HPDE6-E6E7 (cell line): ENCODE results near the gene EEIG1.

Experiments used
- DNase-seq: peaks from one replicate; pipeline ENCODE4 v3.0.0; 2011; ENCODE audit warnings: missing footprints; ENCODE audit errors: extremely low spot score

Gene EEIG1

GRCh38 chr9:127974769-127975261 lies 6.0 kb downstream of the EEIG1 start:
- no peak for DNase-seq

GRCh38 chr9:127974001-127974768 lies 6.6 kb downstream of the EEIG1 start:
- no peak for DNase-seq

DNA sequence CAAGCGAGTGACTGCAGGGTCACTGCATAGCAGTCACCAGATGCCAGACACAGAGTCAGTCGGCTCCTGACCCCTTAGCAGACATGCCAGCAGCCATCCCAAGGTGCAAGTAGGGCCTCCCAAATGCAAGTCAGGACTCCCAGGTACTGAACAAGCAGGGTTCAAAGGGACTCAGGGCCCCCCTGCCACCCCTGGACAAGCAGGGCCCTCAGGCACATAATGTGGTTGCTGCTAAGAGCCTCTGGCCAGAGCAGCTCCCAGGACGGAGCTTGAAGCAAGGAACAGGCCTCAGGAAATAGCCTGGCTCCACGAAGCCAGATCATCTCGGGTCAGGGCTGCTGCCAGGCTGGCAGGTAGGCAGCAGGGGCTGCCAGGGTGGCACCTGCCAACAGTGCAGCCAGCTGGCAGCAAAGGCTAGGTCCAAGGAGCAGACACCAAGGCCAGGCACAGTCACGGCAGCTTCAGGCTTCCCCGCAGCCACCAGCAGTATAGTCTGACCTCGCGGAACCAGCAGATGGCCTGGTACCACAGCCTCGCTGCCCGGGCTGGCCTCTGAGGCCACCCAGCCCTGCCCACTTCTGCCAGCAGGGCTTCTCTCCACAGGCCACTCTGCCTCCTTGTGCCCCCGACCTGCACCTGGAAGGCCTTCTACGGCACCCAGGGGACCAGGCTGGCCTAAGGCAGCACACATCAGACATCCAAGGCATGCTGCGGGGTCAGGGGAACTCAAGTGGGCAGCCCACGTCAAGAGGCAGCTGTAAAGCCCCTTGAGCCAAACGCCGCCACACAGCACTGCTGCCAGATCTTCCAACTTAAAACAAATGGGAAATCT lies 7.4 kb downstream of the EEIG1 start:
- DNase-seq: no peak

DNA sequence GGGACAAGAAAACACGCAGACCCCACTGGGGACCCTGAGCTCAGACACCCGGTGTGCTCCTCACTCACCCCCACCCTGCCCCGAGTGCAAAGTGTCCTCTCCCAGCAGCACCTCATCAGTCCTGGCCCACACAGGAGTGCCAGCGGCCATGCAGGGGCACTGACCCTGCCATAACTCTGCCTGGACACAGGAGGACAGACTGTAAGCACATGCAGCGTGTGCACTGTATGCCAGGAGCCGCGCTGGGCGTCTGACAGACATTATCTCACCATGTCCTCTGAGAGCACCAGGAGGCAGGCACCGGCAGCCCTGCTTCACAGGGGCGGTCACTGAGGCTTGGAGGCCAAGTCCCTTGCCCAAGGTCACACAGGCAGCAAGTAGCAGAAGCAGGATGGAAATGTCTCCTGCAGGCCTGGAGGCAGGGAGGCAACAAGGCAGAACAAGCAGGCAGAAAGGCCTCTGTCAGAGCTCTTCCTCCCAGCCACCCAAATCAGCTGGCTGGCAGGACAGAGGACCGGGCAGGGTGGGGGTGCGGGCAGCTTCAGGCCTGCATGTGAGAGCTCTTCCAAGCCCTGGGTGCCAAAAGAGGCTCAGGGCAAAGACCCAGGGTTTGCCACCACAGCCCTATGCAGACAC lies 8.4 kb downstream of the EEIG1 start:
- DNase-seq: no peak

DNA sequence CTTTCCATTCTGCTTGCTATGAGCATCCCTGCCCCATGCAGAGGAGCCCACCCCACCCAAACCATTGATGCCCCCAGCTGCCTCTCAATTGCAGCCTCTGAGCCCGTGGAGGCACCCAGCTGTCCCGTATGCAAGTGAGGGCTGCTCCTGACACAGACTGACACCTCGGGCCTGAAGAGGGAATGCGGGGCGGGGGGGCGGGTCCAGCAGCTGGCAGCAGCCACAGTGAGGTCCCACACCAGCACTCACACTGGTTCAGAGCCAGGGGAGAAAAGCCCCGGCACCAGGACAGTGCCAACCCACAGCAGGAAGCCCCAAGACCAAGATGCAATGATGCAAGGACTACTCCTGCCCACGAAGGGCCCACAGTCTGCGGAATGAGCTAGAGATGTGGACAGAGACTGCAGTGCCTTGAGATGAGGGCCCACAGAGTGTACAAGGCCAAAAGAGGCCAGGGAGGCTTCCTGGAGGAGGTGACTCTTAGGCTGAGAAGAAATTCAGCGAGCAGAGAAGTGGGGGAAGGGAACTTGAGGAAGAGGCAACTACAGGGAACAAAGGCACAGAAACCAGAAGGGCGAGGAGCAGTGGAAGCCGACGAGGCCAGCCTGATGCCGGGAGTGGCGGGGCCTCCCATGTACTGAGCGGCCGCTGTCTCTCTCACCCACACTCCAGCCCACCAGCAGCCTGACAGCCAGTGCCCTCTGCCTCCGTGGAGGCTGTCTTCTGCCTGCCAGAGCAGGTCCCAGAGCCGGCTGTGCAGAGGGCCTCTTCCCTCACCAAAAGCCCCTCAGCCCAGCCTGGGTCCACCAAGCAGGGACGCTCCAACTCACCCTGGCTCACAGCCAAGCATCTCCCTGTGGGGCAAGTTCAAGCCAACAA lies 9.2 kb downstream of the EEIG1 start:
- no peak for DNase-seq

DNA sequence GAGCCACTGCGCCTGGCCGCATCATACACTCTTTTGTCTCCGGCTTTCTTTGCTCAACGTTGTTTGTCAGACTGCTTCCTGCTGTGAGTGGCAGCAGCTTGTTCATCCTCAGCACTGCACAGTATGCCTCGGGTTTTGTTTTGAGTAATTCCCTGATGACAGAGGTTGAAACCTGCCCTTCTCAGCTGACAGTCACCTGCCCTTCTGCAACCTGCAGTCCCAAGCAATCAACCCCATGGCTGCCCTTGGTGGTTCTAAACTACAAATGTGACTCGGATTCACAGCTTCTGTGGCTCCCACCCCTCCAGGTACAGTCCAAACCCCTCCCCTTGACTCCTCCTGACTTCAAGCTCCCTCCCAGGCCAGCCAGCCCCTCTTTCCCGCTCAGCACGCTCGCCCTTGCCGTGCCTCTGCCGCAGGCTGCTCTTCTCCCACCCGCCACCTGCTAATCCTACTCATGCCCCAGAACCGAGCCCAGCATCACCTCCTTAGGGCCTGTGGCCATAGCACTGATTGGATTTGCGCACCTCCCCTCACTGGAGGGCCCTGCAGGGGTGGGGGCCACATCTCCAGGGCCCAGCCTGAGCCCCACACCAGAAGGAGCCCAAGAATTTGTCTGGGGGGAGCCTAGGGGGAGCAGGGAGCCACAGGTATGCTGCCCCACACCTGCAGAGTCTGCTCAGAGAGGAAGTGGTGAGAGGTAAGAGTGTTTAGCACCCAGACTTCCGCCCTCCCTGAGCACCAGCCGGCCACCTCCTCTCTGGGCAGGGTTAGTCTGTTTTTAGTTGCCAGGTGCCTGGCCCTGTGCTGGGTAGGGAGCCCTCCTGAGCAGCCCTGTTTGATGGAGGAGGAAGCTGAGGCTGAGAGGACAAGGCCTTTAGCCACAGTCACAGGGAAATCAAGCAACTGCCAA lies 10.1 kb downstream of the EEIG1 start:
- no peak for DNase-seq

- peak; percentile 75 for DNase-seq
Observed at GRCh38 chr9:127968700-127969383, 11.9 kb downstream of the EEIG1 start.

DNA sequence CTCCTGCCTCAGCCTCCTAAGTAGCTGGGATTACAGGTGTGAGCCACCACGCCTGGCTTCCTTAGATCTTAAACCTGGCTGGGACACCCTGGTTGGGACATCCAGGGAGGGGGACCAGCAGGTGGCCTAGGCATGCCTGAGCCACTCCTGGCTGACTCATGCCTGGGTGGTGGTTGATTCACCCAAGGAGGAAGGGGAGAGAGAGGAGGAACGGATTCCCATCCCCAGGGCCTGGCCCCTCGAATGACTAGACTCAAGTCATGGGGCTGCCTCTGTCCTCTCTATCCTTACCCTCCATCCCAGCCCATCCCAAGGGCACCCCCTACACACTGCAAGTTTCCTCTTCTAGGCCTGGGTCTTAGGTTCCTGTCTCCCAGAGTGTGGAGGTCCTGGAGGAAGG lies 12.7 kb downstream of the EEIG1 start:
- peak; percentile 97 for DNase-seq

- no peak for DNase-seq
Observed at GRCh38 chr9:127967151-127967809, 13.5 kb downstream of the EEIG1 start.

- DNase-seq: no peak
Observed at GRCh38 chr9:127966416-127967150, 14.2 kb downstream of the EEIG1 start.

GRCh38 chr9:127965953-127966352 lies 14.8 kb downstream of the EEIG1 start:
- no peak for DNase-seq

- no peak for DNase-seq
Observed at GRCh38 chr9:127963359-127964064, 17.3 kb downstream of the EEIG1 start.

DNA sequence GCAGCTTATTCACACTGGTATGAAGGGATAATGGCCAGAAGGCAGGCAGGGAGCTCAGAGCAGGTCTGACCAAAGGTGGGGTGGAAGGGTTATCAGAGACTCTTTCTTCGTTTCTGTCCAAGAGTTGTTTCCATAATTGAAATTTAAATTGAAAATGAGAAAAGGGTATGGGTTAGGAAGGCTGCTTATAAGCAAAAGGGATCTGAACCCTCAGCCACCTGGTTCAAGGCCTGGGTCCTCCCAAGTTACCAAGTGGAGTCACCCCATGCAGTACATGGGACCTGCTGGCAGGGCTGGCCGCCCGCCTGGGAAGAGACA lies 17.8 kb downstream of the EEIG1 start:
- no peak for DNase-seq

DNA sequence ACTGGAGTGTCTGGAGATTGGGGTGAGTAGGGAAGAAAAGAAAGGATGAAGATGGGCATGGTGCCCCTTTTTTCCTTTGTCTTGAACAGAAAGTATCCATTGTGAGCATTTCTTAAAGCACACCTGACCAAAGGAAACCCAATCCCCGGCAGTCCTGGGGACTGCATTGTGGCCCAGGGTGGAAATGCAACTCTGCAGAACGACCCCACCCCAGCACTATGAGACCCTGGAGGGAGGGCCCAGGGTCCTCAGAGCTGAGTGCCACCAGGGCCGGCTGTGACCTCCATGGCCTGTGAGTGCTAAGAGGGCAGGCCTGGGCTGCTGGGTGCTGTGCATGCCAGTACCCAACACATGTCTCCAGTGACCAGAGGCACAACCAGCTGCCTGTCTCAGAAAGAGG lies 18.5 kb downstream of the EEIG1 start:
- no peak for DNase-seq

GRCh38 chr9:127961613-127962155 lies 19.1 kb downstream of the EEIG1 start:
- no peak for DNase-seq

GRCh38 chr9:127961155-127961490 lies 19.7 kb downstream of the EEIG1 start:
- DNase-seq: no peak

DNA sequence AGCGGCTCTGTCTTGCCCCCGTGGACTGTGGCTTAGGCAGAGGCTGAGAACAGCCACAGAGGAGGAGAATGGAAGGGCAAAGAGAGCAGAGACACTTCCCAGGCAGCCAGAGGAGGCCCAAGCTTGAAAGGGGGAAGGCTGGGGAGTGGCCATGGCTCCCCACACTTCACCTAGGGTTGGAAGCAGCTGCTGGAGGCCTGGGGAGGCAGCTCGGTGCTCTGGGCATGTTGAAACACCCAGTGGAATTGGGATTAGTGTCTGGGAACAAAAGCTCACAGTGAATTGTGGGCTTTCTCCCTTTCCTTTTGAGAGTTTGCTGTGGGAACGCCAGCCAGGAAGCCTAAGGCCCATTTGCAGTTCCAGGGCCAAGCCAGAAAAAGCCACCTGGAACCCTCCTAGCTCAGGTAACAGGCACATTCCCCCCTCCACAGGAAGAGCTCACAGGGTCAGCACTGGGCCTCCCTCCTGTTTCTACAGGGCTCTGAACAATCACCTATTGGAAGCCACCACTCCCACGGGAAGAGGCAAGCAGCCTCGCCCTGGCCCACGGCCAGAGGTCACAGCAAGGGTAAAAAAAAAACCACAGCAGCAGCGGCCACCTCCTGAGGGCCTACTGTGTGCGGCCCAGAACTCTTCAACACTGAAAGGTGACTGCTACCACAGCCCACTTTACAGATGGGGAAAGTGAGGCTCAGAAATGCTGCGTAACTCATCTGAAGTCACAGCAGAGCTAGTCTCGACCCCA lies 20.2 kb downstream of the EEIG1 start:
- DNase-seq: no peak
